HG02884 (cell line): Measurements from ENCODE around the gene PFAS.

Experiments
- ATAC-seq: cut with Tn5 transposase; IDR thresholded peaks from one replicate; pipeline ENCODE4 v1.9.1; 2021; ENCODE audit warnings: mild to moderate bottlenecking, moderate library complexity; ENCODE audit not compliant: unreplicated experiment

PFAS gene

DNA sequence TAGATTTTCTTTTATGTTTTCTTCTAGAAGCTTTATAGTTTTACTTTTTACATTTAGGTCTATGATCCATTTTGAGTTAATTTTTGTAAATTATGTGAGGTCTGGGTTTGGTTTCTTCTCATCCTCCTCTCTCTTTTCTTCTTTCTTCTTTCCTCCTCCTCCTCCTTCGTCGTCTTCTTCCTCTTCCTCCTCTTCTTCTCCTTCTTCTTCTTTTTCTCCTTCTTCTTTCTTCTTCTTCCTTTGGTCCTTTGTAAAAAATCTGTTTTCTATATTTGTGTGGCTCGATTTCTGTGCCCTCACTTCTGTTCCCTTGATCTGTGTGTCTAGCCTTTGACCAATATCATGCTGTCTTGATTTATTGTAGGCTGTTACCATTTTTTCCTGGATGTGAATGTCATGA is 51.1 kb downstream of the PFAS start:
- ATAC-seq: no peak

DNA sequence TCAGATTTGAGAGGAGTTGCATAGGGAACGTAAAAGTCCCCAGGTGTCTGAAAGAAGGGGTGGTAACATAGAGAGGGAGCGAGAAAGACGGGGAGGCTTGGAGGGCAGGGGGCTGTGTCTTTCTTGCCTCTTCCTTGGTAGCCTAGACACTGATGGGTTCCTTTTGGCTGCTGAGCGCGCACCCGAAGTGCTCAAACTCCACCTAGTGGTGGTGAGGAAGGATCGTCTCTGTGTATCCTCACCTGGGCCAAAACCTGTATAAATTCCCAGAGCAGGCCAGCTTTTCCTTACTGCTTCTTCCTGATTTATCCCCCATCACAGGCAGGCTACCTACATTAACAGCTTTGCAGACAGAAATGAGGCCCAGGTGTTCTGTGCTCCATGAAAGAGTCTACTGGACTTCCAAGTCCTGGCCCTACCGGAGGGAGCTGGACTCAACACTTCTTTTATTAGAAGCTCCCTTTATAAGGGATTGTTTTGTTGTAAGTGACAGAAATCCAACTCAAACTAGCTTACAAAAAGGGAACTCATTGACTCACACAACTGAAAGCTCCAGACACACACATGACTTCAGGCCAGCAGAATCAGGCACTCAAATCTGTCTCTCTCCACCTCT is 51.6 kb downstream of the PFAS start:
- no peak for ATAC-seq

DNA sequence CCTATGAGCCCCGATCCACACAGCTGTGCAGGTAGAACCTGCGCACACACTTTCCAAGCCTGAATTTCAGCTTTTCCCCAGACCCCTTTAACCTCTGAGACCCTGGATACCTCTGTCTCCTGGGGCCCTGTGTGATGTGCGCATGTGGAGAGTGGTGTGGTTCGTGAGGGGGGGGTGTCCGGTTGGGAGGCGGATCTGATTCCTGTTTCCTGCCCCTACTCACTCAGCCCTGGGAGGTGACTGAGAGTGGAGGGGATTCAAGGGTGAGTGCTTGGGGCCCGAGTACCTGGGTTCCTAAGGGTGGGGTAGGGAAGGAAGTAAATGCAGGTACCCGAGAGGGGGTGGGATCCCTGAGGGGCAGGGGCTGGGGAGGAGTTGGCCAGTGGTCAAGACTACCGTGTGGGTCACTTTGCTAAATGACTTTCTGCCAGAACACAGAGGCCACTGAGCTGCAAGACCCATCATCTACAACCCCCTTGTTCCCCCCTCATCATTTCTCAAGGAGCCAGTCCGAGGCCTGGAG is 61.6 kb downstream of the PFAS start:
- ATAC-seq: no peak

DNA sequence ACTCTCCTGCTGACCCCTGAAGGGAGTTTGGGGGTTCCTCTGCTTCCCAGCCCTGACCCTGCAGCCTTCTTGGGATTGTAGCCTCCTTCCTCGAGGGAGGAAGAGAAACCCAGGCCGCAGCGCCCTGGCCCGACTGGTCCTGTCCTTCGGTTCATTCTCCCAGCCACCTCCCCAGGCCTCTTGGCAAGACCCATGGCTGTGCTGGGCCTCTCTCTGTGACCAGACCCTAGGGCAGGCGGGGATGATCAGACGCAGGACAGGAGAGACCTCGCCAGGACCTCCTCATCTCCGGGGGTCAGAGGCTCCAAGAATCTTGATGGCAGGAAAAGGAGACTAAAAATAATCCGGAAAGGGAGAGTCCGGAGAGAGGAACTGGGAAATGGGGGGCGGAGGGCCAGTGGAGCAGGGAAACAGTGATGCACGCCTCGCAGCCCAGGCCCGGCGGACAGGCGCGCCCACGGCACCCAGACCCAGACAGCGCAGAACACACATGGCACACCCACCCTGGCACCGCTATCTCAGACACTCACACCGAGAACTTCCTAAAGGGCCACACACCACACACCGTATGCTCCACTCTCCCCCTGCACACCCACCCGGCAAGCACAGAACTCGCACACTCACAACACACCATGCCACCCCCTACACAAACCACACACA is 62.2 kb downstream of the PFAS start:
- ATAC-seq: no peak

DNA sequence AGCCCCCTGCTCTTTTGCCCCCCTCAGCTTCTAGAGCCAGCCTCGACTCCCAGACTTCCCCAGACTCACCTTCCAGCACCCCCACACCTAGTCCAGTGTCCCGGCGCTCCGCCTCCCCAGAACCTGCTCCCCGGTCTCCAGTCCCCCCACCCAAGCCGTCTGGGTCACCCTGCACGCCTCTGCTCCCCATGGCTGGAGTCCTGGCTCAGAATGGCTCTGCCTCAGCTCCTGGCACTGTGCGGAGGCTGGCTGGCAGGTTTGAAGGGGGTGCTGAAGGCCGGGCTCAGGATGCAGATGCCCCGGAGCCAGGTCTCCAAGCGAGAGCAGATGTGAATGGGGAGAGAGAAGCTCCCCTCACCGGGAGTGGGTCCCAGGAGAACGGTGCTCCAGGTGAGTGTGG is 63.2 kb downstream of the PFAS start:
- ATAC-seq: no peak

DNA sequence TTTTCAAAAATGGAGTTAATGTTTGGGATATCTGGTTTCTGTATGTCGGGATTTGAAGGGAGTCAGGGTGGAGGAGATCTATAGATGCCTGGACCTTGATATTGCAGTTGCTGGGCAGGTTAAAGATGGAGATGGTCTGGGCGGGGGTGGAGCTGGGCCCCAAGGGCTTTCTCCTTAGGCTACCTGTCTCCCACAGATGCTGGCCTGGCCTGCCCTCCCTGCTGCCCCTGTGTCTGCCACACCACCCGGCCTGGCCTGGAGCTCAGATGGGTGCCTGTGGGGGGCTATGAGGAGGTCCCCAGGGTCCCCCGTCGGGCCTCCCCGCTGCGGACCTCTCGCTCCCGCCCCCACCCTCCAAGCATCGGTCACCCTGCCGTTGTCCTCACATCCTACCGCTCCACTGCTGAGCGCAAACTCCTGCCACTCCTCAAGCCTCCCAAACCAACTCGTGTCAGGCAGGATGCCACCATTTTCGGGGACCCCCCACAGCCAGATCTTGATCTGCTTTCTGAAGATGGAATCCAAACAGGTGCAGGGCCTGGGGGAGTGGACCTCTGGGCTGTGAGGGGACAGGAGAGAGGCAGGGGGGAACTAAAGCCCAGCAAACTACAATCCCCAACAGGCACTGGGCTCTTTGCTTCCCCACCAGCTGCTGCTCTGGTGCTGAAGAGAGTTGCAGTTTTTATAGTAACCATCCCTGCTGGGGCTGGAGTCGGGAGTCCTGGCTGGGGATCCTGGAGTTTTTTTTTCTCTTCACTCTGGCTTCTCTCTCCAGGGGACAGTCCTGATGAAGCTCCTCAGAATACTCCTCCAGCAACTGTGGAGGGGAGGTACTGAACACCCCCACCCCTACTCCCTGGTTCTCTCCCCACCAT is 63.9 kb downstream of the PFAS start:
- no peak for ATAC-seq

DNA sequence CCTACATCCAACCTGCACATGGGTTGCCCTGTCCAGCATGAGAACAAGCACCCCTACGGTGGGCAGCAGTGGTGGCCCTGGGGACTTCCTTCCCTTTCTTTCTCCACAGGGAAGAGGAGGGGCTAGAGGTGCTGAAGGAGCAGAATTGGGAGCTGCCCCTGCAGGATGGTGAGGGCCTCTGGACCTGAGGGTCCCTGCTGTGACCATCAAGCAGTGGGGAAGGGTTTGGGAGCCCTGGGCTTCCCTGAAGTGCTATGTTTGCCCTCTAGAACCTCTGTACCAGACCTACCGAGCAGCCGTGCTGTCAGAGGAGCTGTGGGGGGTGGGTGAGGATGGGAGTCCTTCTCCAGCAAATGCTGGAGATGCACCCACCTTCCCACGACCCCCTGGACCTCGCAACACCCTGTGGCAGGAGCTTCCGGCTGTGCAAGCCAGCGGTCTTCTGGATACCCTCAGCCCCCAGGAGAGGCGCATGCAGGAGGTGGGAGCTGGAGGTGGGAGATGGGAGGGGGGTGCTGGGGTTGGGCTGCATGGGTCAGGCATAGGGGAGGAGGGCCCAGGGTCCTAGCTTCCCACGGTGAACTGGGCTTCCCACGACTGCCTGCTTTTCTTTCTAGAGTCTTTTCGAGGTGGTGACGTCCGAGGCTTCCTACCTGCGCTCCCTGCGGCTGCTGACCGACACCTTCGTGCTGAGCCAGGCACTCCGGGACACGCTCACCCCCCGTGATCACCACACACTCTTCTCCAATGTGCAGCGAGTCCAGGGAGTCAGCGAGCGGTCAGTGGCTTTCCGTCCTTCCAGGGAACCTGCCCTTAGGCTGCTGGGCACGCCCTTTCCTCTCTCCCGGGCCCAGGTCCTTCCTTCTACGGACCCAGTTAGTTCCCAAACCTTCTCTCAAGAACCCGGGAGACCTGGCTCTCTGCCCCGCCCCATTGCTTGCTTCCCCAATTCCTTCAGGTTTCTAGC is 66.0 kb downstream of the PFAS start:
- no peak for ATAC-seq

DNA sequence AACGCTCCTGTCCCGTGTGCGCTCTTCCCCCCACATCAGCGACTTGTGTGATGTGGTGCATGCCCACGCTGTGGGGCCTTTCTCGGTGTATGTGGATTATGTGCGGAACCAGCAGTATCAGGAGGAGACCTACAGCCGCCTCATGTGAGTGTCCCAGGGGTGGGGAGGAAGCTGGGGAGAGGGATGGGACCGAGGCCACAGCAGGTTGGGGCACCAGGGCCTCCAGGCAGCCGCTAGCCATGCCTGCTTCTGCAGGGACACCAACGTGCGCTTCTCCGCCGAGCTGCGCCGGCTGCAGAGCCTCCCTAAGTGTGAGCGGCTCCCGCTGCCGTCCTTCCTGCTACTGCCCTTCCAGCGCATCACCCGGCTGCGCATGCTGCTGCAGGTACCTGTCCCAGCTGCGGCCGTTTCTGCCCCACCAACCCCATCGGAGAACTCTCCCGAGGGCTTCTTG is 66.7 kb downstream of the PFAS start:
- ATAC-seq: no peak

DNA sequence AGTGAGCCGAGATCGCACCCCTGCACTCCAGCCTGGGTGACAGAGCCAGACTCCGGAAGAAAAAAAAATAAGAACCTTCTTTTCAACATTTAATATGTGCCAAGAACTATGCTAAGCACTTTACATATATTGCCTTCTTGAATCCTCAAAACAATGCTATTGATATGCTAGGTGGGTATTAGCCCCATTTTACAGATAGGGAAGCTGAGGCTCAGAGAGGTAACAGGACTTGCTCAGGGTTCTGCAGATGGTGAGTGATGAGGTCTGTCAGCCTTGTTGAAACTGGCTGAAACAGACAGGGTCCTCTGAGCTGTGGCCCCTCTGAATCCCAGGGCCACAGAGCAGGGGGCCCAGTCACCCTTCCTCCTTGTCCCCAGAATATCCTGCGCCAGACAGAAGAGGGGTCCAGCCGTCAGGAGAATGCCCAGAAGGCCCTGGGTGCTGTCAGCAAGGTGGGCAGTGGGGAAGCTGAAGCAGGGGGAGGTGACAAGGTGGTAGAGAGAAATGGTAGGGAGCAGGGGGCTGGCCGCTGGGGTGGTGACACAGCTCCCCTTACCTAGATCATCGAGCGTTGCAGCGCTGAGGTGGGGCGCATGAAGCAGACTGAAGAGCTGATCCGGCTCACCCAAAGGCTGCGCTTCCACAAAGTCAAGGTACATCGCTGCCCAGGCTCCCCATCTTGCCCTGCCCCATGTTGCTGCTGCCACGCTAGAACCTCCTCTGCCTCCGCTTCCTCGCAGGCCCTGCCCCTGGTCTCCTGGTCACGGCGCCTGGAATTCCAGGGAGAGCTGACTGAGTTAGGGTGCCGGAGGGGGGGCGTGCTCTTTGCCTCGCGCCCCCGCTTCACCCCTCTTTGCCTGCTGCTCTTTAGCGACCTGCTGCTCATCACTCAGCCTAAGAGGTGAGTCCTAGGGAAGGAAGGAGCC is 69.2 kb downstream of the PFAS start:
- ATAC-seq: no peak
